Measurements from ENCODE around the gene CCDC201. TPM values are rescaled to one million over a fixed set of nuclear protein-coding genes. Genes with fewer than 3 reads are reported as not detected.

Gene CCDC201
- polyA plus RNA-seq, 1 of the 3 experiments (the other 2 are of a cell fraction): not detected

DNA sequence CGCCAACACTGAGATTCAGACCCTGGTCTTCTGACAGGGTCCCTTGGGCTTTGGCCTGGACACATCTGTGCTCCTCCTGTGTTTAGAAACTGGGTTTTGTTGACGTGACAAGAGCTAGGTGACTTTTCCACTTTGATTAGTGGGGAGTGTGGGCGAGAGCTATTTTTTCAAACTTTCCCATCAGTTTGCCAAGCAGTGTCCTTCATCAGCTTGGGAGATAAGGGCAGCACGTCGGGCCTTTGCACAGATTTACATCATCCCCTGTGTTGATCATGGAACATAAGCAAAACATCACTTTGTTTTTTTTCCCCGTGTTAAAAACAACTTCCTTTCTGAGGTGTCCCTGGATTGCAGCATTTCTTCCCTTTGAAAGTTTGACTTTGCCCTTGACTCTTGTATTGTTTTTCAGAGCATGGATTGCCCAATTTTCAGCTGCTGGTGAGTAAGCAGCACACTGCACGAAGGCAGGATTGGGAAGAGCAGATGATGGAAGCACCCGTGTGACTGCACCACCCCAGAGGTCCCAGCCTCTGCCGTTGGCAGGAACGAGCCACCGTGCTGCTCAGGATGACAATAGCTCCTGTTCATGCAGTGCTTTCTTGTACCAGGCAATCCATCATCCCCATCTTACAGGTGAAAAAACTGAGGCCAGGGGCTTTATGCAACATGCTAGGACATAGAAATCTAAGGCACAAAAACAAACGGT, 9.0 kb upstream of the CCDC201 start:
- ChIA-PET CTCF (interaction anchor here (1.1 to 1.4 kb wide), 3 partner anchors 9 to 41 kb away, joined by 3 to 6 read pairs (median 6); no protein-coding TSS in a partner anchor), POLR2A (no interaction called here)
- no peaks in the 10 kb centered on the region for H3K4me1 ChIP-seq (ENCODE audit: control insufficient read depth in 1 of 2, insufficient read depth in 2 of 2, low read depth in 1 of 2, low read length in 1 of 2)
- H3K4me3 ChIP-seq (ENCODE audit: low read depth in 2 of 2, low read length in 1 of 2): no peak overlapping the region
- H3K79me2 ChIP-seq (ENCODE audit: insufficient read depth): no peaks in the 10 kb centered on the region
- TF ChIP-seq POLR2AphosphoS5 (IDR thresholded peaks at IDR 0.05; ENCODE audit: low read depth, low read length) (no peak), TEAD4 (IDR thresholded peaks at IDR 0.05; ENCODE audit: borderline replicate concordance, insufficient read depth) (no peak), RCOR1 (IDR thresholded peaks at IDR 0.05; ENCODE audit: low read length) (no peak), EP300 (IDR thresholded peaks at IDR 0.05; ENCODE audit: borderline replicate concordance in 1 of 2, low read depth in 1 of 2, low read length in 1 of 2) (no peak), TAF1 (IDR thresholded peaks at IDR 0.05; ENCODE audit: borderline replicate concordance, low read depth, low read length) (no peak), FOXJ3 (CRISPR knock-in tag; IDR thresholded peaks at IDR 0.05) (no peak), JUND (IDR thresholded peaks at IDR 0.05) (no peak), FOSL2 (IDR thresholded peaks at IDR 0.05; ENCODE audit: borderline replicate concordance, low read depth) (no peak), ELF1 (IDR thresholded peaks at IDR 0.05) (no peak), RFX5 (IDR thresholded peaks at IDR 0.05; ENCODE audit: low read length) (no peak), MXI1 (IDR thresholded peaks at IDR 0.05; ENCODE audit: low read depth, low read length) (no peak)
- TF ChIP-seq, protein P1, sequence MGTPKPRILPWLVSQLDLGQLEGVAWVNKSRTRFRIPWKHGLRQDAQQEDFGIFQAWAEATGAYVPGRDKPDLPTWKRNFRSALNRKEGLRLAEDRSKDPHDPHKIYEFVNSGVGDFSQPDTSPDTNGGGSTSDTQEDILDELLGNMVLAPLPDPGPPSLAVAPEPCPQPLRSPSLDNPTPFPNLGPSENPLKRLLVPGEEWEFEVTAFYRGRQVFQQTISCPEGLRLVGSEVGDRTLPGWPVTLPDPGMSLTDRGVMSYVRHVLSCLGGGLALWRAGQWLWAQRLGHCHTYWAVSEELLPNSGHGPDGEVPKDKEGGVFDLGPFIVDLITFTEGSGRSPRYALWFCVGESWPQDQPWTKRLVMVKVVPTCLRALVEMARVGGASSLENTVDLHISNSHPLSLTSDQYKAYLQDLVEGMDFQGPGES (IDR thresholded peaks at IDR 0.05; ENCODE audit: low read depth, low read length): no peak
- TF ChIP-seq, protein P2, sequence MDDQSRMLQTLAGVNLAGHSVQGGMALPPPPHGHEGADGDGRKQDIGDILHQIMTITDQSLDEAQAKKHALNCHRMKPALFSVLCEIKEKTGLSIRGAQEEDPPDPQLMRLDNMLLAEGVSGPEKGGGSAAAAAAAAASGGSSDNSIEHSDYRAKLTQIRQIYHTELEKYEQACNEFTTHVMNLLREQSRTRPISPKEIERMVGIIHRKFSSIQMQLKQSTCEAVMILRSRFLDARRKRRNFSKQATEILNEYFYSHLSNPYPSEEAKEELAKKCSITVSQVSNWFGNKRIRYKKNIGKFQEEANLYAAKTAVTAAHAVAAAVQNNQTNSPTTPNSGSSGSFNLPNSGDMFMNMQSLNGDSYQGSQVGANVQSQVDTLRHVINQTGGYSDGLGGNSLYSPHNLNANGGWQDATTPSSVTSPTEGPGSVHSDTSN (IDR thresholded peaks at IDR 0.05): no peak
- TF ChIP-seq, protein P3, sequence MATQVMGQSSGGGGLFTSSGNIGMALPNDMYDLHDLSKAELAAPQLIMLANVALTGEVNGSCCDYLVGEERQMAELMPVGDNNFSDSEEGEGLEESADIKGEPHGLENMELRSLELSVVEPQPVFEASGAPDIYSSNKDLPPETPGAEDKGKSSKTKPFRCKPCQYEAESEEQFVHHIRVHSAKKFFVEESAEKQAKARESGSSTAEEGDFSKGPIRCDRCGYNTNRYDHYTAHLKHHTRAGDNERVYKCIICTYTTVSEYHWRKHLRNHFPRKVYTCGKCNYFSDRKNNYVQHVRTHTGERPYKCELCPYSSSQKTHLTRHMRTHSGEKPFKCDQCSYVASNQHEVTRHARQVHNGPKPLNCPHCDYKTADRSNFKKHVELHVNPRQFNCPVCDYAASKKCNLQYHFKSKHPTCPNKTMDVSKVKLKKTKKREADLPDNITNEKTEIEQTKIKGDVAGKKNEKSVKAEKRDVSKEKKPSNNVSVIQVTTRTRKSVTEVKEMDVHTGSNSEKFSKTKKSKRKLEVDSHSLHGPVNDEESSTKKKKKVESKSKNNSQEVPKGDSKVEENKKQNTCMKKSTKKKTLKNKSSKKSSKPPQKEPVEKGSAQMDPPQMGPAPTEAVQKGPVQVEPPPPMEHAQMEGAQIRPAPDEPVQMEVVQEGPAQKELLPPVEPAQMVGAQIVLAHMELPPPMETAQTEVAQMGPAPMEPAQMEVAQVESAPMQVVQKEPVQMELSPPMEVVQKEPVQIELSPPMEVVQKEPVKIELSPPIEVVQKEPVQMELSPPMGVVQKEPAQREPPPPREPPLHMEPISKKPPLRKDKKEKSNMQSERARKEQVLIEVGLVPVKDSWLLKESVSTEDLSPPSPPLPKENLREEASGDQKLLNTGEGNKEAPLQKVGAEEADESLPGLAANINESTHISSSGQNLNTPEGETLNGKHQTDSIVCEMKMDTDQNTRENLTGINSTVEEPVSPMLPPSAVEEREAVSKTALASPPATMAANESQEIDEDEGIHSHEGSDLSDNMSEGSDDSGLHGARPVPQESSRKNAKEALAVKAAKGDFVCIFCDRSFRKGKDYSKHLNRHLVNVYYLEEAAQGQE (IDR thresholded peaks at IDR 0.05; ENCODE audit: low read depth, low read length): no peak
- TF ChIP-seq, protein P4, sequence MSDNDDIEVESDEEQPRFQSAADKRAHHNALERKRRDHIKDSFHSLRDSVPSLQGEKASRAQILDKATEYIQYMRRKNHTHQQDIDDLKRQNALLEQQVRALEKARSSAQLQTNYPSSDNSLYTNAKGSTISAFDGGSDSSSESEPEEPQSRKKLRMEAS (IDR thresholded peaks at IDR 0.05; ENCODE audit: low read depth): no peak
- TF ChIP-seq, protein P5, sequence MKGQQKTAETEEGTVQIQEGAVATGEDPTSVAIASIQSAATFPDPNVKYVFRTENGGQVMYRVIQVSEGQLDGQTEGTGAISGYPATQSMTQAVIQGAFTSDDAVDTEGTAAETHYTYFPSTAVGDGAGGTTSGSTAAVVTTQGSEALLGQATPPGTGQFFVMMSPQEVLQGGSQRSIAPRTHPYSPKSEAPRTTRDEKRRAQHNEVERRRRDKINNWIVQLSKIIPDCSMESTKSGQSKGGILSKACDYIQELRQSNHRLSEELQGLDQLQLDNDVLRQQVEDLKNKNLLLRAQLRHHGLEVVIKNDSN (IDR thresholded peaks at IDR 0.05; ENCODE audit: borderline replicate concordance, low read depth): no peak
- H3K9ac ChIP-seq: no peak overlapping the region
- no peak overlapping the region for H3K4me2 ChIP-seq
- no peaks in the 10 kb centered on the region for H3K9me2 ChIP-seq
- H3K9me3 ChIP-seq: no peaks in the 10 kb centered on the region
- H4K20me1 ChIP-seq (ENCODE audit: insufficient read depth): no peaks in the 10 kb centered on the region
- 36% methylated on average over 12 of the region's 12 CpGs for WGBS (ENCODE audit: low lambda C conversion rate)
- no peak overlapping the region for H3K27ac ChIP-seq (ENCODE audit: low read depth in 2 of 2, low read length in 1 of 2)
- H3K36me3 ChIP-seq (replicated peaks in 1 of 2; ENCODE audit: control insufficient read depth in 1 of 2, insufficient read depth in 2 of 2, low read length in 1 of 2): no peaks in the 10 kb centered on the region
- no peaks in the 10 kb centered on the region for H3K27me3 ChIP-seq (ENCODE audit: insufficient read depth)
- no peaks in the 10 kb centered on the region for H3F3A ChIP-seq (replicated peaks; ENCODE audit: insufficient read depth)
- no peak overlapping the region for H2AFZ ChIP-seq (ENCODE audit: low read depth)
- no peak for DNase-seq
